ENCODE results near the gene HOXB6.
A peak's percentile ranks its signal among the peaks of the same experiment; 100 is the strongest.

Gene HOXB6

GRCh38 chr17:48547808-48548522 is 56.8 kb downstream of the HOXB6 start (continued):
- no peak for TF ChIP-seq ZNF211 (tag by site-specific recombination; IDR thresholded peaks at IDR 0.05; ENCODE audit: low read depth)
- TF ChIP-seq ZNF707 (tag by site-specific recombination; IDR thresholded peaks at IDR 0.05), result no peak
- no peak for TF ChIP-seq ZNF354C (tag by site-specific recombination; IDR thresholded peaks at IDR 0.05; ENCODE audit: borderline replicate concordance, low read depth)
- peak; percentile 98 for TF ChIP-seq ZNF449 (tag by site-specific recombination; IDR thresholded peaks at IDR 0.05)
- peak; percentile 81 for TF ChIP-seq SP7 (tag by site-specific recombination; IDR thresholded peaks at IDR 0.05)
- peak; percentile 59; the same call in 1 of the 2 replicates for TF ChIP-seq INSM2 (tag by site-specific recombination; IDR thresholded peaks at IDR 0.05)
- peak; percentile 87 for TF ChIP-seq ZBTB17 (tag by site-specific recombination; IDR thresholded peaks at IDR 0.05)
- peak; percentile 84 for TF ChIP-seq WT1 (tag by site-specific recombination; IDR thresholded peaks at IDR 0.05)
- 0 out of 2 replicates have a peak, but pooled peaks have one; percentile 19 for TF ChIP-seq ZNF629 (tag by site-specific recombination; IDR thresholded peaks at IDR 0.05)
- TF ChIP-seq SP3 (tag by site-specific recombination; IDR thresholded peaks at IDR 0.05), result peak; percentile 38
- TF ChIP-seq ZNF76 (tag by site-specific recombination; IDR thresholded peaks at IDR 0.05; ENCODE audit: borderline replicate concordance, low read depth), result no peak
- TF ChIP-seq ZNF664 (tag by site-specific recombination; IDR thresholded peaks at IDR 0.05), result peak; percentile 74; the same call in 1 of the 2 replicates
- TF ChIP-seq ZNF473 (tag by site-specific recombination; IDR thresholded peaks at IDR 0.05), result no peak
- TF ChIP-seq ZNF221 (tag by site-specific recombination; IDR thresholded peaks at IDR 0.05; ENCODE audit: borderline replicate concordance), result no peak
- no peak for TF ChIP-seq ZNF768 (tag by site-specific recombination; IDR thresholded peaks at IDR 0.05)
- no peak for TF ChIP-seq ZNF350 (tag by site-specific recombination; IDR thresholded peaks at IDR 0.05)
- no peak for TF ChIP-seq ZSCAN4 (tag by site-specific recombination; IDR thresholded peaks at IDR 0.05)
- TF ChIP-seq EGR2 (tag by site-specific recombination; IDR thresholded peaks at IDR 0.05; ENCODE audit: low read depth), result no peak
- TF ChIP-seq ZSCAN30 (tag by site-specific recombination; IDR thresholded peaks at IDR 0.05), result peak; percentile 38; the same call in 1 of the 2 replicates
- 0 out of 2 replicates have a peak, but pooled peaks have one; percentile 56 for TF ChIP-seq ZNF391 (tag by site-specific recombination; IDR thresholded peaks at IDR 0.05; ENCODE audit: borderline replicate concordance, low read depth)
- no peak for TF ChIP-seq ZNF138 (tag by site-specific recombination; IDR thresholded peaks at IDR 0.05; ENCODE audit: borderline replicate concordance)
- TF ChIP-seq PRDM6 (tag by site-specific recombination; IDR thresholded peaks at IDR 0.05), result peak; percentile 89
- TF ChIP-seq ZNF561 (tag by site-specific recombination; IDR thresholded peaks at IDR 0.05; ENCODE audit: borderline replicate concordance), result peak; percentile 52
- TF ChIP-seq GFI1B (tag by site-specific recombination; IDR thresholded peaks at IDR 0.05), result no peak
- peak; percentile 79; the same call in 1 of the 2 replicates for TF ChIP-seq ZNF843 (tag by site-specific recombination; IDR thresholded peaks at IDR 0.05)
- TF ChIP-seq KLF16 (tag by site-specific recombination; IDR thresholded peaks at IDR 0.05), result 0 out of 2 replicates have a peak, but pooled peaks have one; percentile 23
- no peak for TF ChIP-seq ZNF214 (tag by site-specific recombination; IDR thresholded peaks at IDR 0.05; ENCODE audit: borderline replicate concordance)
- peak; percentile 44; the same call in 1 of the 2 replicates for TF ChIP-seq ATF2 (tag by site-specific recombination; IDR thresholded peaks at IDR 0.05; ENCODE audit: low read depth)
- TF ChIP-seq ZNF792 (tag by site-specific recombination; IDR thresholded peaks at IDR 0.05), result no peak
